Breast epithelium (tissue), 4 donors: ENCODE measurements around the gene SPATA25. TPM values are rescaled to one million over a fixed set of nuclear protein-coding genes. Genes with fewer than 3 reads are reported as not detected.

Experiments used
- DNase-seq, 2 donors: peaks; one replicate each; pipeline ENCODE4 v3.0.0-alpha.2; 2019; ENCODE audit warnings: low spot score in 2 of 2
- H3K27ac ChIP-seq, 2 donors: fragments of 200-600 bp; sonication (generic) in 1 of 2; one replicate each; pipeline ENCODE4 v1.5.1; 2016 to 2019; ENCODE audit warnings: mild to moderate bottlenecking in 1 of 2
- H3K27me3 ChIP-seq, 2 donors: fragments of 200-600 bp; sonication (generic) in 1 of 2; one replicate each; pipeline versions ENCODE4 v1.5.1 to v1.6.0; 2017 to 2019; ENCODE audit warnings: control low read depth in 1 of 2, mild to moderate bottlenecking in 1 of 2
- H3K36me3 ChIP-seq: fragments of 200-600 bp; one replicate; pipeline ENCODE4 v1.5.1; 2019
- H3K4me1 ChIP-seq, 2 donors: fragments of 200-600 bp; sonication (generic); one replicate each; pipeline ENCODE4 v1.5.1; 2016 to 2019; ENCODE audit warnings: control low read depth in 1 of 2
- H3K4me3 ChIP-seq, 3 donors: fragments of 200-600 bp; sonication (generic); 1 replicate in 2 of 3; 2 replicates in 1 of 3; pipeline ENCODE4 v1.5.1; 2016 to 2019; ENCODE audit warnings: mild to moderate bottlenecking in 3 of 3, moderate library complexity in 2 of 3
- H3K9me3 ChIP-seq, 2 donors: fragments of 200-600 bp; sonication (generic) in 1 of 2; one replicate each; pipeline ENCODE4 v1.5.1; 2016 to 2019; ENCODE audit warnings: control low read depth in 1 of 2
- CTCF ChIP-seq, 3 donors: fragments of 450-650 bp; IDR thresholded peaks; one replicate each; pipeline ENCODE4 v1.5.1; 2016 to 2017; ENCODE audit warnings: antibody characterized with exemption in 3 of 3, mild to moderate bottlenecking in 3 of 3, moderate library complexity in 3 of 3
- POLR2A ChIP-seq: fragments of 450-650 bp; IDR thresholded peaks from one replicate; pipeline ENCODE4 v1.6.1; 2016; ENCODE audit warnings: antibody characterized with exemption, mild to moderate bottlenecking, moderate library complexity
- POLR2AphosphoS5 ChIP-seq, 3 donors: sonication (generic); formaldehyde crosslinking; IDR thresholded peaks; one replicate each; pipeline ENCODE4 v1.6.1; 2017; ENCODE audit warnings: antibody characterized with exemption in 3 of 3
- intact Hi-C: fragments of 100-400 bp; cut with DNase I; formaldehyde crosslinking; loops from one replicate; pipeline ENCODE4 v1.15.1; 2023; ENCODE audit warnings: low total_unique reads
- total RNA-seq, 3 donors: library from RNA; depleted of rRNA; stranded (reverse); fragments of >200 nt; gene quantifications; one replicate each; pipeline ENCODE4 v1.1.0, GENCODE V29; 2016

SPATA25 gene
- total RNA-seq, 3 donors from 2014 or later = 3.4 to 3.9 (median 3.7) TPM

GRCh38 chr20:45908084-45908483 is 20.7 kb upstream of the SPATA25 start:
- H3K4me3 ChIP-seq = peak overlapping the region in 1 of 3 donors; percentile 4
- H3K27me3 ChIP-seq = no peaks in the 10 kb centered on the region
- TF ChIP-seq POLR2A = no peak
- no peak for TF ChIP-seq CTCF (IDR thresholded peaks at IDR 0.05)
- TF ChIP-seq POLR2AphosphoS5 (IDR thresholded peaks at IDR 0.05) = no peak
- H3K27ac ChIP-seq = no peak overlapping the region
- no peaks in the 10 kb centered on the region for H3K4me1 ChIP-seq
- no peaks in the 10 kb centered on the region for H3K36me3 ChIP-seq
- DNase-seq = no peak
- H3K9me3 ChIP-seq = no peaks in the 10 kb centered on the region
- intact Hi-C loops = no loop called here

GRCh38 chr20:45907219-45907948 is 20.0 kb upstream of the SPATA25 start:
- Histone ChIP-seq H3K27ac (no peak overlapping the region), H3K4me3 (no peak overlapping the region), H3K9me3 (no peaks in the 10 kb centered on the region), H3K4me1 (no peaks in the 10 kb centered on the region), H3K27me3 (no peaks in the 10 kb centered on the region), H3K36me3 (no peaks in the 10 kb centered on the region)
- TF ChIP-seq CTCF (IDR thresholded peaks at IDR 0.05) (no peak), POLR2AphosphoS5 (IDR thresholded peaks at IDR 0.05) (no peak), POLR2A (no peak)
- no peak for DNase-seq
- intact Hi-C loops = no loop called here

GRCh38 chr20:45905505-45906079 is 18.2 kb upstream of the SPATA25 start:
- Histone ChIP-seq H3K27ac (no peak overlapping the region), H3K27me3 (no peaks in the 10 kb centered on the region), H3K9me3 (no peaks in the 10 kb centered on the region), H3K4me1 (no peaks in the 10 kb centered on the region), H3K4me3 (no peak overlapping the region), H3K36me3 (no peaks in the 10 kb centered on the region)
- no peak for DNase-seq
- TF ChIP-seq POLR2A (no peak), CTCF (IDR thresholded peaks at IDR 0.05) (no peak), POLR2AphosphoS5 (IDR thresholded peaks at IDR 0.05) (no peak)
- intact Hi-C loops = no loop called here

GRCh38 chr20:45904583-45905504 is 17.4 kb upstream of the SPATA25 start:
- Histone ChIP-seq H3K27me3 (no peaks in the 10 kb centered on the region), H3K27ac (no peak overlapping the region), H3K4me1 (no peaks in the 10 kb centered on the region), H3K4me3 (no peak overlapping the region), H3K9me3 (no peaks in the 10 kb centered on the region), H3K36me3 (no peaks in the 10 kb centered on the region)
- DNase-seq = no peak
- intact Hi-C loops = no loop called here
- TF ChIP-seq POLR2AphosphoS5 (IDR thresholded peaks at IDR 0.05) (no peak), CTCF (IDR thresholded peaks at IDR 0.05) (no peak), POLR2A (no peak)
